ENCODE data around the gene PRKCE. TPM values are rescaled to one million over a fixed set of nuclear protein-coding genes. Genes with fewer than 3 reads are reported as not detected.

The PRKCE gene
- polyA plus RNA-seq, 3 donors, result 8.3 to 9.2 (median 8.7) TPM

GRCh38 chr2:46023165-46023854 lies 371.8 kb downstream of the PRKCE start:
- DNase-seq (ENCODE audit: low read depth in 3 of 3, low spot score in 2 of 3), result no peak

- DNase-seq (ENCODE audit: low read depth in 3 of 3, low spot score in 2 of 3), result no peak
Measured at GRCh38 chr2:46024146-46024779, 372.8 kb downstream of the PRKCE start.

GRCh38 chr2:46025081-46025480 lies 373.6 kb downstream of the PRKCE start:
- DNase-seq (ENCODE audit: low read depth in 3 of 3, low spot score in 2 of 3), result no peak

GRCh38 chr2:46025676-46026075 lies 374.2 kb downstream of the PRKCE start:
- DNase-seq (ENCODE audit: low read depth in 3 of 3, low spot score in 2 of 3), result no peak

- no peak for DNase-seq (ENCODE audit: low read depth in 3 of 3, low spot score in 2 of 3)
Measured at GRCh38 chr2:46026431-46026830, 375.0 kb downstream of the PRKCE start.

GRCh38 chr2:46029332-46029811 lies 377.9 kb downstream of the PRKCE start:
- DNase-seq (ENCODE audit: low read depth in 3 of 3, low spot score in 2 of 3), result no peak

GRCh38 chr2:46030330-46030729 lies 378.9 kb downstream of the PRKCE start:
- no peak for DNase-seq (ENCODE audit: low read depth in 3 of 3, low spot score in 2 of 3)

GRCh38 chr2:46032161-46032813 lies 380.8 kb downstream of the PRKCE start:
- DNase-seq (ENCODE audit: low read depth in 3 of 3, low spot score in 2 of 3), result no peak

GRCh38 chr2:46032996-46033395 lies 381.5 kb downstream of the PRKCE start:
- no peak for DNase-seq (ENCODE audit: low read depth in 3 of 3, low spot score in 2 of 3)

- no peak for DNase-seq (ENCODE audit: low read depth in 3 of 3, low spot score in 2 of 3)
Measured at GRCh38 chr2:46034535-46034934, 383.1 kb downstream of the PRKCE start.

- DNase-seq (ENCODE audit: low read depth in 3 of 3, low spot score in 2 of 3), result no peak
Measured at GRCh38 chr2:46036929-46037328, 385.5 kb downstream of the PRKCE start.

GRCh38 chr2:46039543-46040303 lies 388.2 kb downstream of the PRKCE start:
- DNase-seq (ENCODE audit: low read depth in 3 of 3, low spot score in 2 of 3), result no peak

GRCh38 chr2:46040563-46041155 lies 389.2 kb downstream of the PRKCE start:
- DNase-seq (ENCODE audit: low read depth in 3 of 3, low spot score in 2 of 3), result no peak

GRCh38 chr2:46041434-46041833 lies 390.0 kb downstream of the PRKCE start:
- no peak for DNase-seq (ENCODE audit: low read depth in 3 of 3, low spot score in 2 of 3)

GRCh38 chr2:46042207-46042637 lies 390.7 kb downstream of the PRKCE start:
- no peak for DNase-seq (ENCODE audit: low read depth in 3 of 3, low spot score in 2 of 3)

- no peak for DNase-seq (ENCODE audit: low read depth in 3 of 3, low spot score in 2 of 3)
Measured at GRCh38 chr2:46042711-46043110, 391.2 kb downstream of the PRKCE start.

- no peak for DNase-seq (ENCODE audit: low read depth in 3 of 3, low spot score in 2 of 3)
Measured at GRCh38 chr2:46045888-46046287, 394.4 kb downstream of the PRKCE start.

GRCh38 chr2:46047290-46047689 lies 395.8 kb downstream of the PRKCE start:
- no peak for DNase-seq (ENCODE audit: low read depth in 3 of 3, low spot score in 2 of 3)

GRCh38 chr2:46048693-46049092 lies 397.2 kb downstream of the PRKCE start:
- no peak for DNase-seq (ENCODE audit: low read depth in 3 of 3, low spot score in 2 of 3)

GRCh38 chr2:46050027-46050426 lies 398.6 kb downstream of the PRKCE start:
- DNase-seq (ENCODE audit: low read depth in 3 of 3, low spot score in 2 of 3), result no peak

GRCh38 chr2:46050489-46050888 lies 399.0 kb downstream of the PRKCE start:
- DNase-seq (ENCODE audit: low read depth in 3 of 3, low spot score in 2 of 3), result no peak
